Cardiac muscle cell (in vitro differentiated cells and primary cell): Measurements from ENCODE around the gene AKAP9. TPM values are rescaled to one million over a fixed set of nuclear protein-coding genes. Genes with fewer than 3 reads are reported as not detected.
"Not testable (repeated sequence)": the region's sequence is repeated elsewhere in the genome, so short reads cannot be mapped to it uniquely, and the experiment has no call there.

ENCODE experiments used
- DNase-seq, 2 donors: peaks; one replicate each; pipeline versions ENCODE4 v3.0.0 to v3.0.0-alpha.2; 2010 to 2017; ENCODE audit warnings: low read depth in 1 of 2, low spot score in 1 of 2
- H3K27ac ChIP-seq: fragments of 200-600 bp; sonication (generic); 2 replicates; pipeline ENCODE4 v1.5.1; 2016
- H3K27me3 ChIP-seq: fragments of 200-600 bp; sonication (generic); 2 replicates; pipeline ENCODE4 v1.6.0; 2016; ENCODE audit warnings: control low read depth
- H3K36me3 ChIP-seq: fragments of 200-600 bp; sonication (generic); 2 replicates; pipeline ENCODE4 v1.5.1; 2016; ENCODE audit warnings: control low read depth
- H3K4me1 ChIP-seq: fragments of 200-600 bp; sonication (generic); 2 replicates; pipeline ENCODE4 v1.8.1; 2017; ENCODE audit warnings: low read depth, mild to moderate bottlenecking, mixed run types
- H3K4me3 ChIP-seq: fragments of 200-600 bp; sonication (generic); 2 replicates; pipeline ENCODE4 v1.5.1; 2016; ENCODE audit warnings: mild to moderate bottlenecking
- H3K9me3 ChIP-seq: fragments of 200-600 bp; sonication (generic); 2 replicates; pipeline ENCODE4 v1.5.1; 2017; ENCODE audit warnings: low read depth, mild to moderate bottlenecking, control low read depth
- polyA plus RNA-seq: library from polyadenylated mRNA; unstranded; fragments of >200 nt; fragmentation: Nextera tagmentation; extraction: Ambion mirVana; gene quantifications from 2 replicates; pipeline ENCODE4 v1.2.1, GENCODE V29; 2016
- total RNA-seq: library from RNA; depleted of rRNA; stranded (reverse); fragments of >200 nt; gene quantifications from 2 replicates; pipeline ENCODE4 v1.2.3, GENCODE V29; 2016
- TF ChIP-seq, protein P1 (sequence below): IDR thresholded peaks from 2 replicates; pipeline ENCODE4 v1.5.1; 2012; ENCODE audit warnings: low read depth, mild to moderate bottlenecking, low read length

The AKAP9 gene
- total and polyA plus RNA-seq, 2 experiments from 2014 or later, result 41.4 to 57.1 TPM

DNA sequence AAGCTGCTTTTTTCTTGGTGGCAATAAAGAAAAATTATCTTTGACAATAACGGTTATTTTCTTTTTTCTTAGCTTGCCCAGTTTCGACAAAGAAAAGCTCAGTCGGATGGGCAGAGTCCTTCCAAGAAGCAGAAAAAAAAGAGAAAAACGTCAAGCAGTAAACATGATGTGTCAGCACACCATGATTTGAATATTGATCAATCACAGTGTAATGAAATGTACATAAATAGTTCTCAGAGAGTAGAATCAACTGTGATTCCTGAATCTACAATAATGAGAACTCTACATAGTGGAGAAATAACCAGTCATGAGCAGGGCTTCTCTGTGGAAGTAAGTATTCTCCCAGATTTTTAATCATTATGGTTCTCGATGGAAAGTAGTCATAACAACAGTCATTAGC lies 33.0 kb downstream of the AKAP9 start:
- H3K9me3 ChIP-seq, result no peaks in the 10 kb centered on the region
- peak overlapping the region; percentile 1 for H3K27ac ChIP-seq
- H3K4me3 ChIP-seq, result no peak overlapping the region
- peaks cover 2% of the 10 kb centered on the region for H3K36me3 ChIP-seq
- no peaks in the 10 kb centered on the region for H3K27me3 ChIP-seq
- no peaks in the 10 kb centered on the region for H3K4me1 ChIP-seq
- TF ChIP-seq, protein P1, sequence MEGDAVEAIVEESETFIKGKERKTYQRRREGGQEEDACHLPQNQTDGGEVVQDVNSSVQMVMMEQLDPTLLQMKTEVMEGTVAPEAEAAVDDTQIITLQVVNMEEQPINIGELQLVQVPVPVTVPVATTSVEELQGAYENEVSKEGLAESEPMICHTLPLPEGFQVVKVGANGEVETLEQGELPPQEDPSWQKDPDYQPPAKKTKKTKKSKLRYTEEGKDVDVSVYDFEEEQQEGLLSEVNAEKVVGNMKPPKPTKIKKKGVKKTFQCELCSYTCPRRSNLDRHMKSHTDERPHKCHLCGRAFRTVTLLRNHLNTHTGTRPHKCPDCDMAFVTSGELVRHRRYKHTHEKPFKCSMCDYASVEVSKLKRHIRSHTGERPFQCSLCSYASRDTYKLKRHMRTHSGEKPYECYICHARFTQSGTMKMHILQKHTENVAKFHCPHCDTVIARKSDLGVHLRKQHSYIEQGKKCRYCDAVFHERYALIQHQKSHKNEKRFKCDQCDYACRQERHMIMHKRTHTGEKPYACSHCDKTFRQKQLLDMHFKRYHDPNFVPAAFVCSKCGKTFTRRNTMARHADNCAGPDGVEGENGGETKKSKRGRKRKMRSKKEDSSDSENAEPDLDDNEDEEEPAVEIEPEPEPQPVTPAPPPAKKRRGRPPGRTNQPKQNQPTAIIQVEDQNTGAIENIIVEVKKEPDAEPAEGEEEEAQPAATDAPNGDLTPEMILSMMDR, result no peak
- DNase-seq, result no peak

DNA sequence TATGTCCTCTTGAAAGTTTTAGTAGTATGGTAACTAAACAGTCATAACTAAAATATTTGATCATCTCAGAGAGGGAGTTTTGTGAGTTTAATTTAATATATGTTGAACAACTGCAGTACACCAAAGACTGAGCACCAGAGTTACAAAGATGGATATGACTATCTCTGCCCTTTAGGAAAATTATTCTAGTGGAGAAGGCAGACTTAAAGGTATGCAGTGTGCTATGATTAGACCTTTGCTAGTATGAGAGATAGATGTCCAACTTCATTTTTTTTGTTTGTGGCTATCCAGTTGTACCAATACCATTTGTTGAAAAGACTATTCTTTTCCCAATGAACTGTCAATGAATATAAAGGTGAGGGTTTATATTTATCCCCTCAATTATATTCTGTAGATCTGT lies 33.4 kb downstream of the AKAP9 start:
- peaks cover 2% of the 10 kb centered on the region for H3K36me3 ChIP-seq
- DNase-seq, result no peak
- TF ChIP-seq, protein P1, result no peak
- peak overlapping the region; percentile 1 for H3K27ac ChIP-seq
- H3K27me3 ChIP-seq, result no peaks in the 10 kb centered on the region
- H3K4me3 ChIP-seq, result no peak overlapping the region
- H3K4me1 ChIP-seq, result no peaks in the 10 kb centered on the region
- H3K9me3 ChIP-seq, result no peaks in the 10 kb centered on the region

DNA sequence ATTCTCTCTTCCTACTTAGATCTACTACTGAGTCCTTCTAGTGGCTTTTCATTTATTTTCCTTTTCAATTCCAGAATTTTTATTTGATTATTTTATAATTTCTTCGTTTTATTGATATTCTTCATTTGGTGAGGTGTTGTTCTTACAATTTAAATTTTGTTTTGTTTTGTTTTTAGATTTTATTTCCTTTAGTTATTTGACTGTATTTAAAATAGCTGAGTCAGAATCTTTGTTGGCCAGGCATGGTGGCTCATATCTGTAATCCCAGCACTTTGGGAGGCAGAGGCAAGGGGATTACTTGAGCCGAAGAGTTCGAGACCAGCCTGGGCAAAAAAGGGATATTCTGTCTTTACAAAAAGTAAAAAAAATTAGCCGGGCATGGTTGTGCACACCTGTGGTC lies 36.1 kb downstream of the AKAP9 start:
- DNase-seq, result no peak
- TF ChIP-seq, protein P1, result no peak
- Histone ChIP-seq H3K36me3 (peaks cover 2% of the 10 kb centered on the region), H3K27me3 (no peaks in the 10 kb centered on the region), H3K27ac (no peak overlapping the region), H3K4me1 (no peaks in the 10 kb centered on the region), H3K4me3 (no peak overlapping the region), H3K9me3 (no peaks in the 10 kb centered on the region)

DNA sequence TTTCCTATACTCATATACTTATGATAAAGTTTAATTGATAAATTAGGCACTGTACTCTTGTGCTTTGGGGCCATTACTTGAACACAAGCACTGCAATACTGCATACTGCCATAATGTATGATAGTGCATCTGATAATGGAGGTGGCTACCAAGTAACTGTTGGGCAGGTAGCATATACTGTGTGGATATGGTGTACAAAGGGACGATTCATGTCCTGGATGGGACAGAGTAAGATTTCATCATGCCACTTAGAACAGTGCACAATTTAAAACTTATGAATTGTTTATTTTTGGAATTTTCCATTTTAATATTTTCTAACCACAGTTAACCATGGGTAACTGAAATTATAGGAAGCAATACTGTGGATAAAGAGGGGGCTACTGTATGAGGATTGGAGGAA lies 38.9 kb downstream of the AKAP9 start:
- peaks cover 2% of the 10 kb centered on the region for H3K36me3 ChIP-seq
- H3K27ac ChIP-seq, result no peak overlapping the region
- no peaks in the 10 kb centered on the region for H3K4me1 ChIP-seq
- DNase-seq, result no peak
- TF ChIP-seq, protein P1, result no peak
- no peaks in the 10 kb centered on the region for H3K27me3 ChIP-seq
- no peak overlapping the region for H3K4me3 ChIP-seq
- no peaks in the 10 kb centered on the region for H3K9me3 ChIP-seq

DNA sequence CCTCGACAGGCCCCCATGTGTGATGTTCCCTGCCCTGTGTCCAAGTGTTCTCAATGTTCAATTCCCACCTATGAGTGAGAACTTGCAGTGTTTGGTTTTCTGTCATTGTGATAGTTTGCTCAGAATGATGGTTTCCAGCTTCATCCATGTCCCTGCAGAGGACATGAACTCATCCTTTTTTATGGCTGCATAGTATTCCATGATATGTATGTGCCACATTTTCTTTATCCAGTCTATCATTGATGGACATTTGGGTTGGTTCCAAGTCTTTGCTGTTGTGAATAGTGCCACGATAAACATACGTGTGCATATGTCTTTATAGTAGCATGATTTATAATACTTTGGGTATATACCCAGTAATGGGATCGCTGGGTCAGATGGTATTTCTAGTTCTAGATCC lies 41.7 kb downstream of the AKAP9 start:
- not testable (repeated sequence) for H3K36me3 ChIP-seq, DNase-seq, H3K4me3 ChIP-seq, H3K9me3 ChIP-seq, H3K4me1 ChIP-seq, H3K27me3 ChIP-seq, H3K27ac ChIP-seq

DNA sequence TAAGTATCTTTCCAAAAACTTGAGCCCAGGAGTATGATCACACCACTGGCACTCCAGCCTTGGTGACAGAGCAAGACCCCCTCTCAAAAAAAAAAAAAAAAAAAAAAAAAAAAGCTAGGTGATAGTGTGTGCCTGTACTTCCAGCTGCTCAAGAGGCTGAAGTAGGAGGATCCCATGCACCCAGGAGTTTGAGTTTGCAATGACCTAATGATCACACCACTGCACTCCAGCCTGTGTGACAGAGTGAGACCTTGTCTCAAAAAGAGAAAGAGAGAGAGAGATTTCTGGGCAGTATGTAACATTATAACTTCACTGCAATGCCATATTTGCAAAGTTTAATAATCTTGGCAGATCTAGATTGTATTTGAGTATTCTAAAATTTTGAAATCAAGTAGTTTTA lies 47.6 kb downstream of the AKAP9 start:
- TF ChIP-seq, protein P1, result no peak
- Histone ChIP-seq H3K4me3 (no peak overlapping the region), H3K4me1 (no peaks in the 10 kb centered on the region), H3K27me3 (no peaks in the 10 kb centered on the region), H3K9me3 (no peaks in the 10 kb centered on the region), H3K27ac (no peak overlapping the region), H3K36me3 (peaks cover 8% of the 10 kb centered on the region)
- DNase-seq, result no peak
